ENCODE data around the gene MAP2. TPM values are rescaled to one million over a fixed set of nuclear protein-coding genes. Genes with fewer than 3 reads are reported as not detected.

Gene MAP2
- total RNA-seq, 2 experiments from 2014 or later: 0.16 TPM; not detected in 1

DNA sequence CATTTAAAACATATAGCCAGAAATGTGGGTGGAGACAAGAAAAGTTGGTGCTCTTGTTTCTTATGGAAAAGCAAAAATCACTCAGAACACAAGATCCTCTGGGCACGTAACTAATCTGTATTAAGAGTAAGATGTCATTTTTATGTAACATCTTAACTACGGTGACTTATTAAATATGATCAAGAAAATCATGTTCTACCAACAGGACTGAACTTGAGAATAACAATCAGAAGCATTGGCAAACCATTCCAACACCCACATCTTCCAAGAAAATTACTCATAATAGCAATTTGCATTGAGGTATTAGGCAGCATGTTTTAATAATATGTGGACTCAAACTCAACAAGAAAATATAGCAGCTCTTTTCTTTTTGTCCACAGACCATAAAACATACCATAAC, 21.6 kb downstream of the MAP2 start:
- no peaks in the 10 kb centered on the region for H3K36me3 Mint-ChIP-seq
- H3K4me1 Mint-ChIP-seq: no peaks in the 10 kb centered on the region
- no peaks in the 10 kb centered on the region for H3K9me3 Mint-ChIP-seq (ENCODE audit: low read depth)
- CTCF ChIA-PET: no interaction called here
- no peak overlapping the region for H3K27ac Mint-ChIP-seq
- H3K4me3 Mint-ChIP-seq: no peak overlapping the region
- no peak for ATAC-seq
- H3K27me3 Mint-ChIP-seq: no peaks in the 10 kb centered on the region
- DNase-seq: no peak

DNA sequence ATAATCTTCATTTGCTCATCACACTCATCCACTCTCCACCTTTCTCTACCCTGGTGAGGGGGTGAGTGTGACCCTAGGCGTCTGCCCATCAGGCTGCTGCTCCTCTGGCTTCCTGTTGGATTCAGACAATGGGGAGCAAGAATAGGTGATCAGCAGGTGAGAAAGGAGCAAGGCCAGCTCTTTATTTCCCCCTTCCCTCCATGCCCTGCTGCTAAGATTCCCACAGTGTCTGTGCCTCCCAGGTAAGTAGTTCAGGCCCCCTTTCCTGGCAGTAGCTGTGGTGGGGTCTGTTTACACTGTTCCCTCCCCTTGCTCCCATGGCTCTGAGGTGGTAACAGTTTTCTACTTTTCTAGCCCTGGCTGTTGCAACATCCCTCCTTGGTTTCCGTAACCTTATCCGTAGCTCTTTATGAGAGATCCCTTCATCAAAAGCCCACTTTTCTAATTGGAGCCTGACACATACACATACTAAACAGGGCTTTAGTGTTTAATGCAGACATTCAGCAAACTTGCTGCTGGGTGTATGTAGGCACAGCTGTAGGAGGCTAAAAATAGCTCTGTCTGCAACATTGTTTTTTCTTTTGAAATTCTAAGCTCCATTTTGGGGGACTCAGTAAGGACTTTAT, 27.5 kb downstream of the MAP2 start:
- Mint-ChIP-seq H3K4me1 (no peaks in the 10 kb centered on the region), H3K9me3 (ENCODE audit: low read depth) (peaks cover 2% of the 10 kb centered on the region), H3K27ac (no peak overlapping the region), H3K27me3 (no peaks in the 10 kb centered on the region), H3K4me3 (no peak overlapping the region), H3K36me3 (no peaks in the 10 kb centered on the region)
- DNase-seq: no peak
- ATAC-seq: no peak
- CTCF ChIA-PET: no interaction called here

DNA sequence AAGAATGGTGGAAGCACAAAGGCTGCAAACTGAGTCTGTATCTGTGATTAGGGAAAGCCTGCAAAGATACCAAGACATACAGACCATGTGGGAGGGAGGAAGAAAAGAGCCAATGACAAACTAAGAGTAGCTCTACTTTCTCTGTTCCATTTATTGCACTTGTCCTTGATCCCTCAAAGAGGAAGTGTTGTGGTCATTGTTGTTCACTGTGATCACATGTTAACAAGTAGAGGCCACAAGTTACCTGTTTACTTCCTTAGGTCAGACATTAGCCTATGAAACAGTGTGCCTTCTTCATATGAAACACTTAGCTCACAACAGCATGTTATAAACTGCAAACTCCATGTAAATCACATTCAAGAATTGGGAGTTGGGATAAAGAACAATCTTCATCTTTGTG, 32.6 kb downstream of the MAP2 start:
- CTCF ChIA-PET: no interaction called here
- Mint-ChIP-seq H3K4me3 (no peak overlapping the region), H3K9me3 (ENCODE audit: low read depth) (peaks cover 2% of the 10 kb centered on the region), H3K27ac (no peak overlapping the region), H3K36me3 (no peaks in the 10 kb centered on the region), H3K27me3 (no peaks in the 10 kb centered on the region), H3K4me1 (no peaks in the 10 kb centered on the region)
- ATAC-seq (no peak), DNase-seq (no peak)

DNA sequence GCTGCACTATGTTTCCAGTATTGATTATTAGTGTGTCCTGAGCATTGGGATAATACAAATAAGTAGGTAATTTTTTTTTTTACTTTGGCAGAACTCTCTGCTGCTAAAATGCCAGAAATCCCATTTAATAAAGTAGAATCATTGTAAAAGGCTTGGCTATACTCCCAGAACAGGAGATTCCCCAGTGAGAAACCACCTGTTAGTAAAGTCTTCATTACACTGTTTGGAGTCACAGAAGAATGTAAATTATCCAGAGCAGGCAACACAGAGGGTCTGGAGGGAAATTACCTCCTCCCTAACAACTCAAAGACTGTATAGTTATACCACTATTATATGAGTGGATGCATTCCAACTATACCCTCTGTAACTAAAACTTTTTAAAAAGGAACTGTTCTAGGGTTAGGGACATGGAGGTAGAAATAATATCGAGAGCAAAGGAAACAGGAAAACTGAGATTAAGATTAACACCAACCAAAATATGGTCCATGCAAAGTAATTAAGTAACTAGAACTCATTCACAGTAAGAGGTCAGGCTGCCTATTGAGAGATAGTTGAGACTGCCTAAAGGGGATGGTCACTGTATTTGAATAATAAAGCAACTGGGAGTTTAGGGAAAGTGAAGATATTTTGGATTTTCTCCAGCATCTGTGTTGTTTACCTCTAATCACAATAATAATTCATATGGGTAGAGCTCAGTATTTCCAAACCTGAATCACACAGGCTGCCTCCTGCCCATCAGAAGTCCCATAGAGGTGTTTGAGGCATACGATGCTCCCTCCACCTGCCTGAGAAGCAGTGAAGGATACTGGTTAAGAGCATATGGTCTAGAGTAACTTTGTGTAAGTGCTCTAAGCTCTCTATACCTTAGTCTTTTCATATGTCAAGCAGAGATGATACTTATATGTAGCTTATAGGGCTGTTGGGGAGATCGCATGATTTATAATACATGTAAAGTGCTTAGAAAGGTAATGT, 34.4 kb downstream of the MAP2 start:
- DNase-seq (no peak), ATAC-seq (no peak)
- no peaks in the 10 kb centered on the region for H3K27me3 Mint-ChIP-seq
- H3K4me1 Mint-ChIP-seq: no peaks in the 10 kb centered on the region
- CTCF ChIA-PET: no interaction called here
- H3K4me3 Mint-ChIP-seq: no peak overlapping the region
- no peaks in the 10 kb centered on the region for H3K36me3 Mint-ChIP-seq
- no peak overlapping the region for H3K27ac Mint-ChIP-seq
- peaks cover 8% of the 10 kb centered on the region for H3K9me3 Mint-ChIP-seq (ENCODE audit: low read depth)

DNA sequence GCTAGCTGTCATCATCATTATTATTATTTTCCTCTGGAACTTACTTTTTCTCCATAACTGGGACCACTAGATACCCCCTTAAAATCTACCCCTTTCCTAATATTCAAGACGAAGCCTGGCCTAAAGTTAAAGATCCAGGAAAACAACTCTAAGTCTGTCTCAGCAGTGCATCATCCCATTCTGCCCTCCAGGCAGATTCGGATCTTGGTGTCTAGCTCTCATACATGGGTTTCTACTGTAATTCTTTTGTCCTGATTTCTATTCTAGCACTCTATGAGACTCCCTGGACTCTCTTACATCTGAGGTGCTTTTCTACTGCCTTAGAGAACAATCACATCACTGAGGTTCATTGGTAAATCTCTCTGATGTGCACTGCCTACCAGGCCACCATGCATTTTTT, 35.5 kb downstream of the MAP2 start:
- no peaks in the 10 kb centered on the region for H3K4me1 Mint-ChIP-seq
- H3K27ac Mint-ChIP-seq: no peak overlapping the region
- DNase-seq (no peak), ATAC-seq (no peak)
- H3K27me3 Mint-ChIP-seq: no peaks in the 10 kb centered on the region
- no peaks in the 10 kb centered on the region for H3K36me3 Mint-ChIP-seq
- peaks cover 8% of the 10 kb centered on the region for H3K9me3 Mint-ChIP-seq (ENCODE audit: low read depth)
- no peak overlapping the region for H3K4me3 Mint-ChIP-seq
- CTCF ChIA-PET: no interaction called here

DNA sequence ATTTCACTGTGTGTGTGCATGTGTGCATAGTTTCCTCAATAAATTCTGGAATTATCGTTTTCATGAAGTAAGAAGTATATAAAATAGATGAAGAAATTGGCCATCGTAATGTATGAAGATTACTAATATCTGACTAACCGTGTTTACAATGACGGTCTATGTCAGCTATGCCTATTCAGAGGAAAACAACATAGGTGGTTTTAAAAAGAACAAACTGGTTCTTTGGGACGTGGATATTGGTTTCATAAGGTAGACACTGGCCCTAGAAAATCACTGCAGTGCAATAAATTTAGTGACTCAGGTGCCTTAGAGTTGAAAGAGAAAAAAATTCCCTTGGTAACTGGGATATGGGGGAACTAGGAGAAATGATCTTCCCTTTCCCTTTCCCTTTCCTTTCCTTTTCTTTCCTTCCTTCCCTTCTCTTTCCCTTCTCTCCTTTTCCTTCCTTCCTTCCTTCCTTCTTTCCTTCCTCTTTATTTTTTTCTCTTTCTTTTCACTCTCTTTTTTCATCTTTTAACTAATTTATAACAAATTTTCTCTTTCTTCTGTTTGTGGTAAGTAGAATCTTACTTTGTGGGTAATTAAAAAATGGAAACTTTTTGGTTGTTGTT, 36.4 kb downstream of the MAP2 start:
- no peaks in the 10 kb centered on the region for H3K4me1 Mint-ChIP-seq
- CTCF ChIA-PET: no interaction called here
- H3K9me3 Mint-ChIP-seq (ENCODE audit: low read depth): peaks cover 6% of the 10 kb centered on the region
- H3K27me3 Mint-ChIP-seq: no peaks in the 10 kb centered on the region
- DNase-seq (no peak), ATAC-seq (no peak)
- H3K4me3 Mint-ChIP-seq: no peak overlapping the region
- H3K27ac Mint-ChIP-seq: no peak overlapping the region
- H3K36me3 Mint-ChIP-seq: no peaks in the 10 kb centered on the region

DNA sequence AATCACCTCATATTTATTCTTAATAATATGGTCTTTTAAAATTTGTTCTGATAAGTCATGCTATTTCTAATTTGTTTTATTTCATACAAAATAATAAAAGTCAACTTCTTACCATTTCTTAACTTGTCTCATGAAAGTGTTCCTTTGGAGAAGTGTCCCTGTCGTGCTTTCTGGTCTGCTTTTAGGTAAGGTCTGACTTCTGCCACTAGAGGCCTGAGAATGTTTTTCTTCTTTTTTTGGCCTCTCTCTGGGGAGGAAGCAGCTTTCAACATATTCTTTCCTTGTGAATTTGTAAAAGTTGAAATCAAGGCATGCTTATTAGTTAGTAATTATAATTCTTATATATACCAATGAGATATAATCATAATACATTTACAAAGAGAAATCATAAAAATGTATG, 39.4 kb downstream of the MAP2 start:
- no peaks in the 10 kb centered on the region for H3K4me1 Mint-ChIP-seq
- CTCF ChIA-PET: no interaction called here

DNA sequence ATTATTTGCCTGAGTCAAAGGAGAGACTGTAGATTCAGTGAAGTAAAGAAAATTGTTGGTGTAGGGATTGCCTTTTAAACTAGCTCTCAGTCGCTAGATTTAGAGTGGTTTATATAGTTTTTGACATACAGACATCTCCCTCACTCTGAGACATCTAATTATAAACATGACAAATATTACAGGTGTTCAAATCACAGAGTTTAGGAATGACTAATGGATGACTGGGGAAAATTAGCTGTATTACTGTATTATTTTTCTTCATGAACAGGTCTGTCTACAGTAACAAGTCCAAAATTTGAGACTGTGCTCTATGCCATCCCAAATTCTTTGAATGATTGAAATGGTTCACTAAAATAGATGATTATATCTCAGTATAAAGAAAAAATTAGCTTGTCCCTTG, 40.0 kb downstream of the MAP2 start:
- Mint-ChIP-seq H3K27me3 (no peaks in the 10 kb centered on the region), H3K27ac (no peak overlapping the region), H3K4me3 (no peak overlapping the region), H3K4me1 (no peaks in the 10 kb centered on the region), H3K9me3 (ENCODE audit: low read depth) (peaks cover 6% of the 10 kb centered on the region), H3K36me3 (no peaks in the 10 kb centered on the region)
- CTCF ChIA-PET: no interaction called here
- ATAC-seq (no peak), DNase-seq (no peak)

More for the DNA sequence above, 39.4 kb downstream of the MAP2 start:
- Mint-ChIP-seq H3K36me3 (no peaks in the 10 kb centered on the region), H3K9me3 (ENCODE audit: low read depth) (peaks cover 6% of the 10 kb centered on the region), H3K27me3 (no peaks in the 10 kb centered on the region), H3K27ac (no peak overlapping the region), H3K4me3 (no peak overlapping the region)
- DNase-seq: no peak
- no peak for ATAC-seq

DNA sequence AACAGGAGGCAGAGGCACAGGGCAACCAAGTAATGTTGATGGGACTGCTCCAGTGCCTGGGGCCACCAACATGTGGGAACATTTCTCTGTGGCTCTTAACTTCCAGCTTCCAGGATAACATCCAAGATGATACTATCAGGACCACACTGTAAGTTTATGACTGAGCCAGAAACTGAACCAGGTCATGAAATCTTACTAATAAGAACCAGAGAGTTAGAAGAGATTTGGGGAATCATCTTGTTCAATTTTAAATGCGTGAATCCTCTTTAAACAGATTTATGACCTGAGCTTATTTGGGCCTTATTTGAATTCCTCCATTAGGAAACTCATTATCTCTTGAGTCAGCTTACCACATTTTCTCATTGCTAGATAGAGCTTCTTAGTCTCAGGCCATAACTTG, 45.0 kb downstream of the MAP2 start:
- Mint-ChIP-seq H3K27me3 (no peaks in the 10 kb centered on the region), H3K27ac (no peak overlapping the region), H3K4me1 (no peaks in the 10 kb centered on the region), H3K36me3 (no peaks in the 10 kb centered on the region), H3K9me3 (ENCODE audit: low read depth) (peaks cover 2% of the 10 kb centered on the region), H3K4me3 (no peak overlapping the region)
- DNase-seq (no peak), ATAC-seq (no peak)
- CTCF ChIA-PET: no interaction called here

DNA sequence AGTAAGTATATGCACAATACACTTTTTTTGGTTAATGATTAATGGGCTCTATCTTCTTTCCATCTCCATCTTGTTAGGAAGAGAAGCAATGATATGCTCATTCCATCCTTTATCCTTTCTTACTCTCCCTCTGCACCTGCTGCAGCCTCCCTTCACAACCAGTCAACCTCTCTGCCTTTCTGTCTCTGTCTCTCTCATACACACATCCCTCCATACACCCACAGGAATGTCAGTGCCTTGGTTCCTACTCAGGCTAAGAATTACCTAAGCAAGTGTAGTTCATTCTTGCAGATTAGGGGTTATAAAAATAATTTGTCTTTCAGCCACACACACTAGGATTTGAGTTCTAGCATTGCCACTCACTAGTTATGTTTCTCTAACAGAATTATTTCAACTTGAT, 45.6 kb downstream of the MAP2 start:
- Mint-ChIP-seq H3K27me3 (no peaks in the 10 kb centered on the region), H3K4me1 (no peaks in the 10 kb centered on the region), H3K36me3 (no peaks in the 10 kb centered on the region), H3K27ac (no peak overlapping the region), H3K9me3 (ENCODE audit: low read depth) (peaks cover 2% of the 10 kb centered on the region), H3K4me3 (no peak overlapping the region)
- CTCF ChIA-PET: no interaction called here
- no peak for DNase-seq
- ATAC-seq: no peak

DNA sequence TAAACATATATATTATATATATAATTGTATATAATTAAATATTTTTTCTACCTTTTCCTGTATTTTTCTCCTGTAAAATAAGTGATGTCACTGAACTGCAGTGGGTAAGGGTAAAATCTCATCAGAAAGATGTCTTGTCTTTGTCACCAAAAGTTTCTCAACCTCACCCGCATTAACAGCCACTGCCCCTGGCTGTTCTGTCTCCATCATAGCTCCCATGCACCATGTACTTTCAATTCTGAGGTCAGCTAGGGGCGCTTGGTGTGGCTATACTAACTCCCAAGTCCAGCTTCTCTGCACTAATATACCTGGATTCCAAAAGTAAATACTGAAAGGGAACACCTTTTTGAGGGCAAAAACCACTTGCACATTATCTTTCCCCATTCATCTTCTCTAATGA, 46.6 kb downstream of the MAP2 start:
- H3K27ac Mint-ChIP-seq: no peak overlapping the region
- DNase-seq (no peak), ATAC-seq (no peak)
- no peak overlapping the region for H3K4me3 Mint-ChIP-seq
- CTCF ChIA-PET: no interaction called here
- no peaks in the 10 kb centered on the region for H3K27me3 Mint-ChIP-seq
- H3K9me3 Mint-ChIP-seq (ENCODE audit: low read depth): peaks cover 2% of the 10 kb centered on the region
- H3K36me3 Mint-ChIP-seq: no peaks in the 10 kb centered on the region
- no peaks in the 10 kb centered on the region for H3K4me1 Mint-ChIP-seq

DNA sequence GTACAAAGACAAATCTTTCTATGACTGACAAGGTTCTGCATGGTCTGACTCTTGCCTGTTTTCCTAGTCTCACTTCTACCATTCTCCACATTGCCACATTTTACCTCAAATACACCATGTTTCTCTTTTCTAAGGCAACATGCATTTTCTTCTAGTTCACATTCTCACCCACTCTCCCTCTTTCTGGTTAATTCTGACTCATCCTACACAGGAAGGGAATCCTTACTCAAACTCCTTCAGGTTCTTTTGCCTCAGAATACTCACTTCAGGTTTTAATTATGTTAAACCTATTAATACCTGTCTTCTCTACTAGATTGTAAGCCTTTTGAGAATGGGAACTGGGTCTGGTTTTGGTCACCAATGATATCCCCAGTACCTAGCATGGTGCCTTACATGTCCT, 47.2 kb downstream of the MAP2 start:
- CTCF ChIA-PET: no interaction called here
- Mint-ChIP-seq H3K27me3 (no peaks in the 10 kb centered on the region), H3K9me3 (ENCODE audit: low read depth) (peaks cover 2% of the 10 kb centered on the region), H3K4me3 (no peak overlapping the region), H3K4me1 (no peaks in the 10 kb centered on the region), H3K36me3 (no peaks in the 10 kb centered on the region), H3K27ac (no peak overlapping the region)
- DNase-seq (no peak), ATAC-seq (no peak)

DNA sequence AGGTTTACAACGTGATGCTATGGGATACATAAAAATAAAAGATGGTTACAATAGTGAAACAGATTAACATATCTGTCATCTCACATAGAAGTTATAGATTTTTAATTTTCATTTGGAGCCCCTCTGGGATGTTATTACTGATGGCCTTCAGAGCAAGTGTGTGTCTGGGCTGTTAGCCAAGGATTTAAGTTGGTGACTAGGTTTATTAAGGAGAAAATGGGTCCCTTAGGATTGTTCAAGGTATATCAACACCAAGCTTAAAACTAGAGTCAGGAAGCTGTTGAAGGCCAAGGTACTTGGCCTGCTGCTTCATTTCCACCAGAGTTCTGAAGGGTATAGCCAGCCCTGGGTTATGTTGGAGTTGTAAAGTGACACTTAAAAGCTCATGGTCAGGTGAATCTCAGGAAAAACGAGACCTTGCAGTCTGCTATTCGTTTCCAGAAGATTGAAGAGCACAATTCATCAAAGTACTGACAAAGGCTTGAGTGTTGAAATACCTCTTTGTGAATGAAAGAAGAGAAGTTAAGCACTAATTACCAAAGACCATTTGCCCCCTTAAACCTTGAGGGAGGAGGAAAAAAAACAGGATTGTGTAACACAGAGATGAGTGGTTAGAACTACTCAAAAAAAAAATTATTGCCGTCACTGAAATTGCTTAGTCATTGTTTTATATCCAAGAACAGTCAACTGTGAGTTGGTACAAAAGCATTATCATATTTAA, 48.4 kb downstream of the MAP2 start:
- no peaks in the 10 kb centered on the region for H3K36me3 Mint-ChIP-seq
- H3K27me3 Mint-ChIP-seq: no peaks in the 10 kb centered on the region
- H3K4me1 Mint-ChIP-seq: no peaks in the 10 kb centered on the region
- no peak overlapping the region for H3K4me3 Mint-ChIP-seq
- peaks cover 2% of the 10 kb centered on the region for H3K9me3 Mint-ChIP-seq (ENCODE audit: low read depth)
- no peak overlapping the region for H3K27ac Mint-ChIP-seq
- DNase-seq (no peak), ATAC-seq (no peak)
- CTCF ChIA-PET: no interaction called here
